Effector CD4-positive, alpha-beta T cell (primary cell): ENCODE results near the gene ATP10B.

Experiments used
- DNase-seq: peaks from one replicate; pipeline ENCODE4 v3.0.0-alpha.2; 2020

Gene ATP10B

GRCh38 chr5:160547061-160547460 lies 304.9 kb downstream of the ATP10B start:
- no peak for DNase-seq

GRCh38 chr5:160545832-160546231 lies 306.2 kb downstream of the ATP10B start:
- DNase-seq: no peak

- no peak for DNase-seq
These were observed 308.6 kb downstream of the ATP10B start for GRCh38 chr5:160543395-160543794.

GRCh38 chr5:160542840-160543239 lies 309.2 kb downstream of the ATP10B start:
- no peak for DNase-seq

GRCh38 chr5:160542281-160542680 lies 309.7 kb downstream of the ATP10B start:
- no peak for DNase-seq

- DNase-seq: no peak
These were observed 312.6 kb downstream of the ATP10B start for GRCh38 chr5:160539431-160539830.

GRCh38 chr5:160537940-160538339 lies 314.1 kb downstream of the ATP10B start:
- no peak for DNase-seq

GRCh38 chr5:160537116-160537515 lies 314.9 kb downstream of the ATP10B start:
- DNase-seq: no peak

- no peak for DNase-seq
These were observed 317.1 kb downstream of the ATP10B start for GRCh38 chr5:160534914-160535313.

GRCh38 chr5:160534125-160534524 lies 317.9 kb downstream of the ATP10B start:
- no peak for DNase-seq

- no peak for DNase-seq
These were observed 326.3 kb downstream of the ATP10B start for GRCh38 chr5:160525471-160526261.

- DNase-seq: no peak
These were observed 327.2 kb downstream of the ATP10B start for GRCh38 chr5:160524827-160525226.

GRCh38 chr5:160523502-160524163 lies 328.4 kb downstream of the ATP10B start:
- DNase-seq: no peak

- DNase-seq: no peak
These were observed 330.7 kb downstream of the ATP10B start for GRCh38 chr5:160521392-160521663.

- DNase-seq: no peak
These were observed 331.2 kb downstream of the ATP10B start for GRCh38 chr5:160520609-160521391.

- no peak for DNase-seq
These were observed 335.1 kb downstream of the ATP10B start for GRCh38 chr5:160516696-160517530.

GRCh38 chr5:160514866-160515265 lies 337.1 kb downstream of the ATP10B start:
- no peak for DNase-seq

GRCh38 chr5:160514191-160514590 lies 337.8 kb downstream of the ATP10B start:
- no peak for DNase-seq

GRCh38 chr5:160513485-160513884 lies 338.5 kb downstream of the ATP10B start:
- no peak for DNase-seq
